SK-N-SH treated with all-trans-retinoic acid at 6 μM for 48 hours (cell line): ENCODE data around the gene C15orf40.

Experiments used
- GLIS3 ChIP-seq: fragments of 250-450 bp; sonication (Bioruptor Pico); IDR thresholded peaks from 2 replicates; pipeline ENCODE4 v1.5.0; 2020; ENCODE audit warnings: mild to moderate bottlenecking, moderate library complexity
- OSR1 ChIP-seq: fragments of 250-450 bp; sonication (Bioruptor Pico); IDR thresholded peaks from 2 replicates; pipeline ENCODE4 v1.8.0; 2022; ENCODE audit warnings: moderate library complexity, mild to moderate bottlenecking, inconsistent platforms
- PPARA ChIP-seq: fragments of 250-450 bp; sonication (Bioruptor Pico); IDR thresholded peaks from 2 replicates; pipeline ENCODE4 v1.5.0; 2020; ENCODE audit warnings: mild to moderate bottlenecking, borderline replicate concordance
- RARB ChIP-seq: fragments of 250-450 bp; sonication (Bioruptor Pico); IDR thresholded peaks from 2 replicates; pipeline ENCODE4 v1.8.0; 2021; ENCODE audit warnings: mild to moderate bottlenecking, moderate library complexity
- SNAI2 ChIP-seq: fragments of 250-450 bp; sonication (Bioruptor Pico); IDR thresholded peaks from 2 replicates; pipeline ENCODE4 v1.5.0; 2020; ENCODE audit warnings: mild to moderate bottlenecking, moderate library complexity
- TOX ChIP-seq: fragments of 250-450 bp; sonication (Bioruptor Pico); IDR thresholded peaks from 2 replicates; pipeline ENCODE4 v1.8.0; 2021; ENCODE audit warnings: mild to moderate bottlenecking, moderate library complexity, borderline replicate concordance
- ZC3H10 ChIP-seq: fragments of 250-450 bp; sonication (Bioruptor Pico); IDR thresholded peaks from 2 replicates; pipeline ENCODE4 v1.5.1; 2021; ENCODE audit warnings: mild to moderate bottlenecking, moderate library complexity
- ZFP3 ChIP-seq: fragments of 250-450 bp; sonication (Bioruptor Pico); IDR thresholded peaks from 2 replicates; pipeline ENCODE4 v1.5.0; 2020; ENCODE audit warnings: mild to moderate bottlenecking, moderate library complexity
- ZFP30 ChIP-seq: fragments of 450-650 bp; formaldehyde crosslinking; IDR thresholded peaks from 2 replicates; pipeline ENCODE4 v1.5.0; 2022; ENCODE audit warnings: mild to moderate bottlenecking, moderate library complexity
- TF ChIP-seq, protein P1 (sequence below): fragments of 250-450 bp; sonication (Bioruptor Pico); IDR thresholded peaks from 2 replicates; pipeline ENCODE4 v1.5.0; 2020; ENCODE audit warnings: mild to moderate bottlenecking, moderate library complexity
- TF ChIP-seq, protein P2 (sequence below): fragments of 250-450 bp; sonication (Bioruptor Pico); IDR thresholded peaks from 2 replicates; pipeline ENCODE4 v1.5.1; 2020; ENCODE audit warnings: low read depth, mild to moderate bottlenecking, moderate library complexity
- TF ChIP-seq, protein P3 (sequence below): fragments of 250-450 bp; sonication (Bioruptor Pico); IDR thresholded peaks from 2 replicates; pipeline ENCODE4 v1.8.0; 2020; ENCODE audit warnings: mild to moderate bottlenecking, moderate library complexity, borderline replicate concordance

DNA sequence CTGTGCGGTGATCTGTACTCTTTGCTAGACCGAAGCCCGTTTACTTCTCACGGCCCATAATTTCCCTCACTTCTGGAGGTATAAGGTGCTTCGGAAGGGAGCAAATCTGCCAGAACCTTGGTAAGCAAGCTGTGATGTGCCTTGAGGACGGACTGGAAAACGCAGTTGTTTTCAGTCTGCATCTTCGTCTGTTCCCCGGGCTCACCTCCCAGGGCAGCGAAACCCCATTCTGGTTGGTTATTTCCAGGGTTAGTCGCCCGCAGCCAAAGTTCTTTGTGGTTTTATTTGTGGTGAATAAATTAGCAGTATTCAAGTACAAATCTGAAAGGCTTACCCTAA lies 25.0 kb downstream of the C15orf40 start:
- TF ChIP-seq GLIS3 (CRISPR knock-in tag) (no peak), ZFP30 (CRISPR knock-in tag) (no peak), PPARA (CRISPR knock-in tag) (no peak), TOX (CRISPR knock-in tag) (no peak), ZFP3 (CRISPR knock-in tag) (no peak), RARB (CRISPR knock-in tag) (no peak), SNAI2 (CRISPR knock-in tag) (no peak), OSR1 (CRISPR knock-in tag) (no peak), ZC3H10 (CRISPR knock-in tag) (no peak)
- TF ChIP-seq, protein P1, sequence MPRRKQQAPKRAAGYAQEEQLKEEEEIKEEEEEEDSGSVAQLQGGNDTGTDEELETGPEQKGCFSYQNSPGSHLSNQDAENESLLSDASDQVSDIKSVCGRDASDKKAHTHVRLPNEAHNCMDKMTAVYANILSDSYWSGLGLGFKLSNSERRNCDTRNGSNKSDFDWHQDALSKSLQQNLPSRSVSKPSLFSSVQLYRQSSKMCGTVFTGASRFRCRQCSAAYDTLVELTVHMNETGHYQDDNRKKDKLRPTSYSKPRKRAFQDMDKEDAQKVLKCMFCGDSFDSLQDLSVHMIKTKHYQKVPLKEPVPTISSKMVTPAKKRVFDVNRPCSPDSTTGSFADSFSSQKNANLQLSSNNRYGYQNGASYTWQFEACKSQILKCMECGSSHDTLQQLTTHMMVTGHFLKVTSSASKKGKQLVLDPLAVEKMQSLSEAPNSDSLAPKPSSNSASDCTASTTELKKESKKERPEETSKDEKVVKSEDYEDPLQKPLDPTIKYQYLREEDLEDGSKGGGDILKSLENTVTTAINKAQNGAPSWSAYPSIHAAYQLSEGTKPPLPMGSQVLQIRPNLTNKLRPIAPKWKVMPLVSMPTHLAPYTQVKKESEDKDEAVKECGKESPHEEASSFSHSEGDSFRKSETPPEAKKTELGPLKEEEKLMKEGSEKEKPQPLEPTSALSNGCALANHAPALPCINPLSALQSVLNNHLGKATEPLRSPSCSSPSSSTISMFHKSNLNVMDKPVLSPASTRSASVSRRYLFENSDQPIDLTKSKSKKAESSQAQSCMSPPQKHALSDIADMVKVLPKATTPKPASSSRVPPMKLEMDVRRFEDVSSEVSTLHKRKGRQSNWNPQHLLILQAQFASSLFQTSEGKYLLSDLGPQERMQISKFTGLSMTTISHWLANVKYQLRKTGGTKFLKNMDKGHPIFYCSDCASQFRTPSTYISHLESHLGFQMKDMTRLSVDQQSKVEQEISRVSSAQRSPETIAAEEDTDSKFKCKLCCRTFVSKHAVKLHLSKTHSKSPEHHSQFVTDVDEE (CRISPR knock-in tag), result no peak
- TF ChIP-seq, protein P2, sequence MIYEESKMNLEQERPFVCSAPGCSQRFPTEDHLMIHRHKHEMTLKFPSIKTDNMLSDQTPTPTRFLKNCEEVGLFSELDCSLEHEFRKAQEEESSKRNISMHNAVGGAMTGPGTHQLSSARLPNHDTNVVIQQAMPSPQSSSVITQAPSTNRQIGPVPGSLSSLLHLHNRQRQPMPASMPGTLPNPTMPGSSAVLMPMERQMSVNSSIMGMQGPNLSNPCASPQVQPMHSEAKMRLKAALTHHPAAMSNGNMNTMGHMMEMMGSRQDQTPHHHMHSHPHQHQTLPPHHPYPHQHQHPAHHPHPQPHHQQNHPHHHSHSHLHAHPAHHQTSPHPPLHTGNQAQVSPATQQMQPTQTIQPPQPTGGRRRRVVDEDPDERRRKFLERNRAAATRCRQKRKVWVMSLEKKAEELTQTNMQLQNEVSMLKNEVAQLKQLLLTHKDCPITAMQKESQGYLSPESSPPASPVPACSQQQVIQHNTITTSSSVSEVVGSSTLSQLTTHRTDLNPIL (CRISPR knock-in tag), result no peak
- TF ChIP-seq, protein P3, sequence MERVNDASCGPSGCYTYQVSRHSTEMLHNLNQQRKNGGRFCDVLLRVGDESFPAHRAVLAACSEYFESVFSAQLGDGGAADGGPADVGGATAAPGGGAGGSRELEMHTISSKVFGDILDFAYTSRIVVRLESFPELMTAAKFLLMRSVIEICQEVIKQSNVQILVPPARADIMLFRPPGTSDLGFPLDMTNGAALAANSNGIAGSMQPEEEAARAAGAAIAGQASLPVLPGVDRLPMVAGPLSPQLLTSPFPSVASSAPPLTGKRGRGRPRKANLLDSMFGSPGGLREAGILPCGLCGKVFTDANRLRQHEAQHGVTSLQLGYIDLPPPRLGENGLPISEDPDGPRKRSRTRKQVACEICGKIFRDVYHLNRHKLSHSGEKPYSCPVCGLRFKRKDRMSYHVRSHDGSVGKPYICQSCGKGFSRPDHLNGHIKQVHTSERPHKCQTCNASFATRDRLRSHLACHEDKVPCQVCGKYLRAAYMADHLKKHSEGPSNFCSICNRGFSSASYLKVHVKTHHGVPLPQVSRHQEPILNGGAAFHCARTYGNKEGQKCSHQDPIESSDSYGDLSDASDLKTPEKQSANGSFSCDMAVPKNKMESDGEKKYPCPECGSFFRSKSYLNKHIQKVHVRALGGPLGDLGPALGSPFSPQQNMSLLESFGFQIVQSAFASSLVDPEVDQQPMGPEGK (CRISPR knock-in tag), result no peak
